K562 (cell line): ENCODE data around the gene DLAT. TPM values are rescaled to one million over a fixed set of nuclear protein-coding genes. Genes with fewer than 3 reads are reported as not detected.

Experiments
- AFF1 ChIP-seq, 2 experiments: fragments of 450-650 bp; IDR thresholded peaks; 2 replicates each; pipeline ENCODE4 v1.6.1; 2018; ENCODE audit warnings: mild to moderate bottlenecking in 2 of 2, low read depth in 1 of 2; ENCODE audit not compliant: partially characterized antibody in 2 of 2
- CBX3 ChIP-seq, 2 experiments: IDR thresholded peaks; 1 replicate in 1 of 2; 2 replicates in 1 of 2; pipeline ENCODE4 v1.6.1; 2012; ENCODE audit warnings: inconsistent platforms in 2 of 2, low read length in 2 of 2, borderline replicate concordance in 1 of 2, control low read depth in 1 of 2
- CREB1 ChIP-seq, 2 experiments: sonication (generic) in 1 of 2; formaldehyde crosslinking in 1 of 2; IDR thresholded peaks; 2 replicates each; pipeline versions ENCODE4 v1.6.1 to v1.8.0; 2012 to 2022; ENCODE audit warnings: inconsistent platforms in 1 of 2, mild to moderate bottlenecking in 1 of 2, missing genetic modification reagents in 1 of 2, moderate library complexity in 1 of 2
- CREM ChIP-seq: IDR thresholded peaks from 2 replicates; pipeline ENCODE4 v1.6.1; 2014; ENCODE audit warnings: antibody characterized with exemption, low read depth
- CXXC5 ChIP-seq: fragments of 250-450 bp; sonication (Bioruptor Pico); IDR thresholded peaks from 2 replicates; pipeline ENCODE4 v1.8.0; 2022; ENCODE audit warnings: inconsistent platforms, mild to moderate bottlenecking, moderate library complexity
- ELF1 ChIP-seq: fragments of 200-800 bp; sonication (Bioruptor generic); IDR thresholded peaks from 2 replicates; pipeline ENCODE4 v1.6.1; 2016; ENCODE audit warnings: missing genetic modification characterization, missing compliant biosample characterization
- IRF9 ChIP-seq: fragments of 450-650 bp; IDR thresholded peaks from 2 replicates; pipeline ENCODE4 v1.6.1; 2016; ENCODE audit warnings: missing biosample characterization, missing genetic modification characterization
- KDM5B ChIP-seq: fragments of 200-600 bp; sonication (generic); IDR thresholded peaks from 2 replicates; pipeline ENCODE4 v1.6.1; 2012; ENCODE audit warnings: low read depth, mild to moderate bottlenecking, moderate library complexity, low read length, control low read depth, inconsistent platforms; ENCODE audit not compliant: insufficient replicate concordance
- NFIX ChIP-seq: fragments of 250-450 bp; sonication (Bioruptor Pico); IDR thresholded peaks from 2 replicates; pipeline ENCODE4 v1.4.0; 2020; ENCODE audit warnings: low read depth, mild to moderate bottlenecking, moderate library complexity
- PML ChIP-seq: IDR thresholded peaks from 2 replicates; pipeline ENCODE4 v1.6.1; 2012; ENCODE audit warnings: low read length, inconsistent platforms
- POLR2G ChIP-seq: fragments of 200-400 bp; formaldehyde crosslinking; IDR thresholded peaks from 2 replicates; pipeline ENCODE4 v1.6.1; 2017; ENCODE audit warnings: low read depth, mild to moderate bottlenecking, antibody characterized with exemption, low read length, moderate library complexity
- SUPT5H ChIP-seq: fragments of 450-650 bp; IDR thresholded peaks from 2 replicates; pipeline ENCODE4 v1.6.1; 2016
- TARDBP ChIP-seq: fragments of 450-650 bp; IDR thresholded peaks from 2 replicates; pipeline ENCODE4 v1.6.1; 2016
- TFAP4 ChIP-seq: sonication (generic); formaldehyde crosslinking; IDR thresholded peaks from 2 replicates; pipeline ENCODE4 v1.8.0; 2022; ENCODE audit warnings: missing genetic modification reagents, mild to moderate bottlenecking, moderate library complexity, borderline replicate concordance
- TOE1 ChIP-seq, 2 experiments: fragments of 450-650 bp in 1 of 2; sonication (generic) in 1 of 2; formaldehyde crosslinking in 1 of 2; IDR thresholded peaks; 2 replicates each; pipeline versions ENCODE4 v1.7.1 to v1.8.0; 2016 to 2022; ENCODE audit warnings: borderline replicate concordance in 2 of 2, mild to moderate bottlenecking in 2 of 2, antibody characterized with exemption in 1 of 2, inconsistent platforms in 1 of 2, low read depth in 1 of 2, missing genetic modification reagents in 1 of 2, moderate library complexity in 1 of 2
- VEZF1 ChIP-seq: fragments of 200-800 bp; sonication (Bioruptor generic); IDR thresholded peaks from 2 replicates; pipeline ENCODE4 v1.6.1; 2017; ENCODE audit warnings: missing genetic modification characterization, missing compliant biosample characterization
- ZNF24 ChIP-seq: fragments of 450-650 bp; IDR thresholded peaks from 2 replicates; pipeline ENCODE4 v1.6.1; 2016
- ZNF263 ChIP-seq: sonication (generic); formaldehyde crosslinking; IDR thresholded peaks from 2 replicates; pipeline ENCODE4 v1.8.0; 2022; ENCODE audit warnings: mild to moderate bottlenecking, missing genetic modification reagents, borderline replicate concordance
- ZNF583 ChIP-seq: fragments of 250-450 bp; sonication (Bioruptor Pico); IDR thresholded peaks from 2 replicates; pipeline ENCODE4 v1.4.0; 2020
- polyA plus RNA-seq, 8 experiments: library from polyadenylated mRNA; depleted of rRNA in 4 of 8; stranded (reverse) in 5 of 8; unstranded in 3 of 8; fragments of >200 nt; fragmentation: Nextera tagmentation in 2 of 8; fragmentation: Illumina TruSeq in 1 of 8; extraction: Ambion mirVana in 2 of 8; extraction: Trizol in 1 of 8; gene quantifications; 2 replicates each; pipeline versions ENCODE4 v1.2.1 to v1.2.3, GENCODE V29; 2011 to 2014; ENCODE audit warnings: inconsistent platforms in 1 of 8, missing spikeins in 1 of 8
- total RNA-seq, 7 experiments: library from RNA; depleted of rRNA in 6 of 7; stranded (reverse); fragments of >200 nt in 6 of 7; fragmentation: Illumina TruSeq in 2 of 7; extraction: Trizol in 2 of 7; gene quantifications; 2 replicates each; pipeline versions ENCODE4 v1.2.1 to v1.2.3, GENCODE V29; 2011 to 2021; ENCODE audit warnings: low replicate concordance in 1 of 7

Gene DLAT
- total and polyA plus RNA-seq, 9 of the 15 experiments (the other 6 are each of a cell fraction or from before 2014, with no cell fraction given), result 41.7 to 152 (median 105) TPM

- TF ChIP-seq AFF1 (IDR thresholded peaks at IDR 0.05; ENCODE audit: low read depth in 1 of 2, partially characterized antibody in 2 of 2) (peak; percentile 72 to 94), TARDBP (peak; percentile 53; the same call in 1 of the 2 replicates), CXXC5 (CRISPR knock-in tag) (peak; percentile 78), VEZF1 (CRISPR knock-in tag) (peak; percentile 90), NFIX (CRISPR knock-in tag) (no peak), ZNF583 (CRISPR knock-in tag) (peak; percentile 7; the same call in 1 of the 2 replicates), POLR2G (peak; percentile 73), TFAP4 (CRISPR knock-in tag) (peak; percentile 58; the same call in 1 of the 2 replicates), IRF9 (tag) (no peak), TOE1 (IDR thresholded peaks at IDR 0.05; ENCODE audit: borderline replicate concordance) (peak; percentile 92), TOE1 (CRISPR knock-in tag; IDR thresholded peaks at IDR 0.05; ENCODE audit: borderline replicate concordance, low read depth) (no peak), ZNF263 (no peak), CBX3 (IDR thresholded peaks at IDR 0.05; ENCODE audit: borderline replicate concordance in 1 of 2, low read length in 2 of 2) (peak in 1 of 2 experiments; percentile 51; a peak in 1 of 3 replicates), PML (peak; percentile 37; the same call in 1 of the 2 replicates), ELF1 (tag) (peak; percentile 79; the same call in 1 of the 2 replicates), SUPT5H (peak; percentile 78), CREM (peak; percentile 61), CREB1 (IDR thresholded peaks at IDR 0.05) (peak; percentile 43; the same call in 1 of the 2 replicates), CREB1 (CRISPR knock-in tag; IDR thresholded peaks at IDR 0.05) (peak; percentile 43; the same call in 1 of the 2 replicates), KDM5B (peak; percentile 84), ZNF24 (peak; percentile 64; the same call in 1 of the 2 replicates)
These were observed 49.0 kb downstream of the DLAT start, which contains the start of the genes NKAPD1 and PIH1D2 (continued) for GRCh38 chr11:112073941-112074811.
